NCI-H1105 treated with DMSO at 0.1 percent for 48 hours (cell line): ENCODE results near the gene KCNH2.

Experiments used
- DNase-seq: peaks from one replicate; lab custom pipeline; 2025; lab: John Stamatoyannopoulos, UW

The KCNH2 gene

GRCh38 chr7:150947761-150948651 lies 30.1 kb downstream of the KCNH2 start:
- DNase-seq, result no peak

DNA sequence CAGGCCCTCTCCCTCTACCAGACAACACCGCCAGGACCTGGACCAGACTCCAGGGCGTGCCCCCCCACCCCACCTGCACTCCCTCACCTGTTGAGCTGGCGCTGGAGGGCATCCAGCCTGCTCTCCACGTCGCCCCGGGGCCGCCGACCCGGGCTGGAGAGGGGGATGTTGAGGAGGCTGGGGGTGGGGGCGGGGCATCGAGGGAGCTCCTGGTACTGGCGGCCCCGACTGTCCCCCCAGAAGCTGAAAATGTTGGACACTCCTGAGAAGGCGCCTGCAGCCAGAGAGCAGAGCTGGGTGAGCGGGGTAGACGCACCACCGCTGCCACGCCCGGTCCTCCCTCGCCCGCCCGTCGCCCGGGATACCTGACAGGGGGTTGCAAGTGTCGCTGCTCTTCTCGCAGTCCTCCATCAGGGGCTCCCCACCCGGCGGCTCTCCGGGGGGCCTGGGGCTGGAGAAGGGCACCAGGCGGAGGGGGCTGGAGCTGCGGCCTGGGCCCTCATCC lies 30.8 kb downstream of the KCNH2 start:
- DNase-seq, result no peak

DNA sequence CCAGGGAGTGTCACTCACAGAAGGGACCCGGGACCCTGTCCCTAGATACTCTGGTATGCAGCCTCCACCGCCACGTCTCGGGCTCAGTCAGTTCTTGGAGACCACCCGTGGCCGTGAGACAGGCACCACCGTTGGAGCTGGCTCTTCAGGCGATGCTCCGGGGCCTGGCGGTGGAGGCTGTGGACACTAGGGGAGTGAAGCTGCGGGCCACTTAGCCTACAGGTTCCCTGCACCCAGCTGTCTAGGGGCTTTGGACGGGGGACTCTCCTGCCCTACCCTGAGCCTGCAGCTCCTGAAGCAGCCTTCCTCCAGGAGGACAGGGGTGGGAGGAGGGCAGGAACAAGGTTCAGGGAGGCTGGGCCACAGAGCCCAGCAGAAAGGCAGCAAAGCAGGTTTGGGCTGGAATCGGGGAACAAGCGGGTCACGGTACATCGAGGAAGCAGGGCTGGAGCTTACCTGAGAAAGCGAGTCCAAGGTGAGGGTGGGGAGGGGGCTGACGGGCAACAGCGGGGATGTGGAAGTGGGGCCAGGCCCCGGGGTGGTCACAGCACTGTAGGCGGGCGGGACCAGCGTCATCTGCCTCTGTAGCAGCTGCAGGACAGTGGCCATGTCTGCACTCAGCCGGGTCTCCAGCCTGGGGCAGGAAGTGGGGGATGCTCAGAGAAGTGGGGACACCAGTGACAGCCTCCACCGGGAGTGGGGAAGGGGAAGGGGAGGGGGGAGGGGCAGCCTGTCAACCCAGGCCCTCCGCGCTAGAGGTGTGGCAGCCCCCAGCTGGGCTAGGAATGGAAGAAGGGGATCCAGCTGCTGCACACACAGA lies 31.5 kb downstream of the KCNH2 start:
- no peak for DNase-seq

GRCh38 chr7:150945853-150946420 lies 32.2 kb downstream of the KCNH2 start:
- DNase-seq, result no peak

- no peak for DNase-seq
These were observed 32.8 kb downstream of the KCNH2 start for GRCh38 chr7:150945171-150945852.

- no peak for DNase-seq
These were observed 33.8 kb downstream of the KCNH2 start for GRCh38 chr7:150944066-150945042.

- DNase-seq, result no peak
These were observed 34.7 kb downstream of the KCNH2 start for GRCh38 chr7:150943453-150943814.

DNA sequence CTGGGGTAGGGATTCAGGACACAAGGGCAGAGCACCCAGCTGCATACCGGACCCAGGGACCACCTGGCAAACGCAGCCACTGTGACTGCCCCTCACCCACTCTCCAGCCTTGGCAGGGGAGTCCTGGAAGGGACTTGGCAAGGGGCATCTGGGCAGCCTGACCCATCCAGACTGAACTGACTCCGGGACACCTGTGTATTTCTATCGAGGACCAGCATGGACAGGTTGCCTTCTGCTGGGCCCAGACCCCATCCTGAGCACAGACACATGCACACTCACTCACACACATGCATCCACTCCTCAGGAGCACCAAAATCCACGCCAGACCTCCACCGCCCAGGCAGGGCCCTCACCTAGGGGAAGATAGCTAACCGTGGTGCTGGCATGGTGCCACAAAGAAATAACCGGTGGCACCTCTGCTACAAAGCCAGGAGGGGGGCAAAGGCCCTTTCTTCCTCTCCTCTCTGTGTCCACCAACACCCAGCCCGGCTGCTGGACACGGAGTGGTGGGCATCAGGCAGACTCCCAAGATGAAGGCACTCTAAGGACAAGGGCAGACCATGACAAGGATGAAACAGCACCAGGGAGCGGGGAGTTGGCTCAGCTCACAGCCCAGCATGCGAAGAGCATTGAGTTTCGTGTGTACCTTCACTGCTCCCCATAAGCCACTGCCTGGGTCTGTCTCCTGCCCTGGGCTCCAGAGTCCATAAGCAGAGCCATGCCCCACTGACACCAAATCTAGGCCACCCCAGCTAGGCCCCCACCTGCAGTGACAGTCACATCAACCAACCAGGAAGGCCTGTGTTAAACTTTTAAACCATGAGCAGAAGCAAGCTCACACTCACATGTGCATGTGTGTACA lies 35.3 kb downstream of the KCNH2 start:
- no peak for DNase-seq

DNA sequence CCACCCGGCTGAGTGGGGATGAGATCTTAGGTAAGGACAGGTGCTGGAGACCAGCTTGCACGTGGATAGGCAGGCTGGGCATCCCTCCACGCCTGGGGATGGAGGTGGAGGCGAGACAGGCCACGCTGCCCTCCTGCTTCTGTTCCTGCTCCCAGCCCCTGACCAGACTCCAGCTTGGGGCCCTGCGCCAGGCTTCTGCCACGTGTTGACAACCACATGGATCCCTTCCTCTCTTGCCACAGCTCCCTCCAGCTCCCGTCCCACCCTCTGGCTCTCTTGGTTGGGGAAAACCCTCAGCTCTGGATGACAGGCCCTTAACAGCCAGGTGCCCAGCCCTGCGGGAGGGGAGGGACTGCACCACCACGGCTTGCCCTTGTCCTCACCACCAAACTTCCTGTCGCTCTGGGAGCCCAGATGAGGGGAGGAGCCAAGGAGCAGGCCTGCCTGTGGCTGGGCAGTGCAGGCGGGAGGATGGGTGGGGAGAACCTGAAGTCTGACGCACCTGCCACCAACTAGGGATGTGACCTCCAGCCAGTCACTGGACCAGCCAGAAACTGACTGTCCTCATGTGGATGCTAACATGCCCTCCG lies 36.0 kb downstream of the KCNH2 start:
- no peak for DNase-seq

- no peak for DNase-seq
These were observed 36.6 kb downstream of the KCNH2 start for GRCh38 chr7:150941351-150942000.

DNA sequence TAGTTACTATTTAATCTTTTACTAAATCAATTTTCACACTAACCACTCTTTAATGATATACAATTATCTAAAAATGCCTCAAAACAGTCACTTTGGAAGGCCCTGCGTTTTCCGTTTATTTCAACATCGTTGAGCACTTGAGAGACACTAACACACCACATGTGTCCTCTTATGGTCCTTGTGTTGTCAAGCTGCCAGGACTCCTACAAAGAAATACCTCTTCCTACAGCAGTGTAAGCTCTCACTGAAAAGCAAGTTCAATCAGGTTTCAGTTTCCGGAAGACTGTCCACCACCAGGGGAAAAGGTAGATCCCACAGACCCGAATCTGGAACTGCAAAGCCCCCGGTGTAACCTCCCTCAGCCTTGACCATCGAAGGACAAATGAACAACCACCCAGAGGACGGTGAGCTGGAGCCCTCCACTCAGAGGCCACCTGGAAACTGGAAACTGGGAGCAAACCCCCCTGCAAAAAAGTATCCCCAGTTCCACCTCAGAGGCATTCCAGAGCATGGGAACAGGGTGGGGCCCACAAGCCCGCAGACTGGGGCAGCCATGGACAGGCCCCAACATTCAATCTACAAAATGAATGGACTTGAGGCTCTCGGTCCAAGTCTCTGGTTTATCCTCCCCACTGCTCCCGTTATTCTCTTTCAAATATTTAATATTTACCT lies 37.6 kb downstream of the KCNH2 start:
- DNase-seq, result no peak

GRCh38 chr7:150939466-150939865 lies 38.7 kb downstream of the KCNH2 start:
- no peak for DNase-seq

GRCh38 chr7:150939052-150939451 lies 39.1 kb downstream of the KCNH2 start:
- no peak for DNase-seq

DNA sequence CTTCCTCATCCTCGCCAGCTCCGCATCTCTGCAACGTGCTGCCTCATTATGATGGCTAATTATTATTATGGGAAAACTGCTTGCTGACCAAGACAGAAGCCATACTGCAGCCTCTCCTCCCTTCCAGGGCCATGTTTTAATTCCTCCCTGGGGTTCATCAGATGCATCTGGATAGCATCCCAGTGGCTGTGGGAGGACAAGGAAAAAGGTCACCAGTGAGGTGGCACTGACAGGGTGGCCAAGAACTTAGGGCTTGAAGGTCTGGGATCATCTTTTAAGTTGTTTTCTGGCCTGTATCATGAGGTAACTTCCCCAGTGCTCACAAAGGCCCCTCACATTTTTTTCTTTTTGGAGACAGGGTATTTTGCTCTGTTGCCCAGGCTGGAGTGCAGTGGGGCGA lies 39.6 kb downstream of the KCNH2 start:
- no peak for DNase-seq

- DNase-seq, result no peak
These were observed 40.1 kb downstream of the KCNH2 start for GRCh38 chr7:150937848-150938561.

GRCh38 chr7:150936018-150936417 lies 42.1 kb downstream of the KCNH2 start:
- DNase-seq, result no peak

- DNase-seq, result no peak
These were observed 43.0 kb downstream of the KCNH2 start for GRCh38 chr7:150935149-150935548.
